Keratinocyte (primary cell): ENCODE results near the gene EIF5A2.

ENCODE experiments used
- EZH2 ChIP-seq: IDR thresholded peaks from one replicate; pipeline ENCODE4 v1.6.1; 2012; ENCODE audit warnings: inconsistent platforms, mild to moderate bottlenecking, low read length, moderate library complexity
- TF ChIP-seq, protein P1 (sequence below), 3 experiments: IDR thresholded peaks in 1 of 3; conservative IDR thresholded peaks in 1 of 3; optimal IDR thresholded peaks in 1 of 3; 2 replicates in 2 of 3; 3 replicates in 1 of 3; pipeline versions ENCODE3 to v1.5.1; 2011; ENCODE audit warnings: low read length in 3 of 3, mild to moderate bottlenecking in 3 of 3, moderate library complexity in 2 of 3, control low read depth in 1 of 3, inconsistent platforms in 1 of 3; ENCODE audit not compliant: insufficient read depth in 2 of 3; ENCODE audit errors: extremely low read depth in 1 of 3

DNA sequence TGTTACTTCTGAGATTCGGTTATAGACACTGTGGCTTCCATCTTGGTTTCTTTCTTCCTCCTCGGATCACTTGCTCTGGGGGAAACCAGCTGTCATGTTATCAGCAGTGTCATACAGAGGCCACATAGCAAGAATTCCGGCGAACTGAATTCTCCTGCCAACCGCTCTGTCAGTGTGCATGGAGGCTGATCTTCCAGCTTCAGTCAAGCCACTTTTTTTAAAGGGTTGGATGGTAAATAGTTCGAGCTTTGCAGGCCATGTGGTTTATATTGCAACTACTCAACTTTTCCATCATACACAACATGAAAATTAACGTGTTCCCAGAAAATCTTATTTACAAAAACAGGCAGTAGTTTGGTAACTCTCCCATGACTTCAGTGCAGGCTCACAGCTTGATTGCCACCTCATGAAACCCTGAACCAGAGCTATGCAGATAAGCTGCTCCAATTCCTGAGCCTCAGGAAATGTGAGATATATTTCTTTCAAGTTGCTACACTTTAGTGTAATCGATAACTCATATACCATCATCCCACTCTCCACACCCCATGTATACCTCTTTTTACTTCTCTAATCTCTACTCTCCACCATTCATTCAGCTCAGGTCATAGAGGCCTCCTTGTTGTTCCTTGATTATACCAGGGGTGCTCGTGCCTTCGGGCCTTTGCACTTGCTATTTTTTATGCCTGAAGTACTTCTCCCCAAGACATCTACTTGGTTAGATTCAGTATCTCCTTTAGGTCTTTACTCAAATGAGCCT is 45.6 kb downstream of the EIF5A2 start:
- TF ChIP-seq, protein P1, sequence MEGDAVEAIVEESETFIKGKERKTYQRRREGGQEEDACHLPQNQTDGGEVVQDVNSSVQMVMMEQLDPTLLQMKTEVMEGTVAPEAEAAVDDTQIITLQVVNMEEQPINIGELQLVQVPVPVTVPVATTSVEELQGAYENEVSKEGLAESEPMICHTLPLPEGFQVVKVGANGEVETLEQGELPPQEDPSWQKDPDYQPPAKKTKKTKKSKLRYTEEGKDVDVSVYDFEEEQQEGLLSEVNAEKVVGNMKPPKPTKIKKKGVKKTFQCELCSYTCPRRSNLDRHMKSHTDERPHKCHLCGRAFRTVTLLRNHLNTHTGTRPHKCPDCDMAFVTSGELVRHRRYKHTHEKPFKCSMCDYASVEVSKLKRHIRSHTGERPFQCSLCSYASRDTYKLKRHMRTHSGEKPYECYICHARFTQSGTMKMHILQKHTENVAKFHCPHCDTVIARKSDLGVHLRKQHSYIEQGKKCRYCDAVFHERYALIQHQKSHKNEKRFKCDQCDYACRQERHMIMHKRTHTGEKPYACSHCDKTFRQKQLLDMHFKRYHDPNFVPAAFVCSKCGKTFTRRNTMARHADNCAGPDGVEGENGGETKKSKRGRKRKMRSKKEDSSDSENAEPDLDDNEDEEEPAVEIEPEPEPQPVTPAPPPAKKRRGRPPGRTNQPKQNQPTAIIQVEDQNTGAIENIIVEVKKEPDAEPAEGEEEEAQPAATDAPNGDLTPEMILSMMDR (optimal IDR thresholded peaks at IDR 0.05 in 1 of 3, IDR thresholded peaks at IDR 0.05 in 1 of 3, conservative IDR thresholded peaks at IDR 0.05 in 1 of 3; ENCODE audit: extremely low read depth in 1 of 3, insufficient read depth in 2 of 3, low read length in 3 of 3), result no peak
- TF ChIP-seq EZH2, result no peak
